ENCODE measurements around the gene GAN. TPM values are rescaled to one million over a fixed set of nuclear protein-coding genes. Genes with fewer than 3 reads are reported as not detected.

GAN gene
- polyA plus RNA-seq, 1 donor, result 3.6 TPM

GRCh38 chr16:81431554-81432353, 117.0 kb downstream of the GAN start:
- DNase-seq, result no peak

- no peak for DNase-seq
Measured at GRCh38 chr16:81432937-81433557, 118.3 kb downstream of the GAN start.

- DNase-seq, result no peak
Measured at GRCh38 chr16:81435103-81435502, 120.3 kb downstream of the GAN start.

GRCh38 chr16:81435567-81435966, 120.8 kb downstream of the GAN start:
- no peak for DNase-seq

- no peak for DNase-seq
Measured at GRCh38 chr16:81436386-81436785, 121.6 kb downstream of the GAN start.

- no peak for DNase-seq
Measured at GRCh38 chr16:81437865-81438264, 123.1 kb downstream of the GAN start.

Other genes with a start within 250 kb of the GAN start
- gene C16orf46, start 237.7 kb upstream of the GAN start, polyA plus RNA-seq (ENCODE audit: insufficient read length), result 1.9 TPM
- gene GCSH, start 218.6 kb upstream of the GAN start, polyA plus RNA-seq (ENCODE audit: insufficient read length), result 98.1 TPM
- 2.8 TPM for gene BCO1, start 76.3 kb upstream of the GAN start, polyA plus RNA-seq (ENCODE audit: insufficient read length)
- gene CMIP, start 129.8 kb downstream of the GAN start, polyA plus RNA-seq (ENCODE audit: insufficient read length), result 44.3 TPM